HEK293T (cell line): ENCODE data around the gene TGFBR3.

Source experiments
- CTCF ChIA-PET: fragments of 350-600 bp; formaldehyde crosslinking; extraction: SDS; loops from one replicate; lab custom pipeline; 2021; ENCODE audit warnings: antibody characterized with exemption, inconsistent platforms; lab: Yijun Ruan, JAX
- POLR2A ChIA-PET: fragments of 350-600 bp; formaldehyde crosslinking; extraction: SDS; loops from one replicate; lab custom pipeline; 2020; ENCODE audit warnings: antibody characterized with exemption, inconsistent platforms; lab: Yijun Ruan, JAX
- DNase-seq: peaks from one replicate; pipeline ENCODE4 v3.0.0; 2012; ENCODE audit warnings: mixed read lengths; ENCODE audit errors: extremely low spot score
- ARNT ChIP-seq: fragments of 450-650 bp; IDR thresholded peaks from 2 replicates; pipeline ENCODE4 v1.6.1; 2017; ENCODE audit warnings: mild to moderate bottlenecking
- BHLHE40 ChIP-seq: fragments of 450-650 bp; IDR thresholded peaks from 2 replicates; pipeline ENCODE4 v1.6.1; 2016; ENCODE audit warnings: mild to moderate bottlenecking, moderate library complexity, borderline replicate concordance
- CTBP1 ChIP-seq: fragments of 450-650 bp; IDR thresholded peaks from 2 replicates; pipeline ENCODE4 v1.6.1; 2016; ENCODE audit warnings: borderline replicate concordance
- ELF4 ChIP-seq: fragments of 450-650 bp; IDR thresholded peaks from 2 replicates; pipeline ENCODE4 v1.6.1; 2017; ENCODE audit warnings: antibody characterized with exemption
- FOXA1 ChIP-seq: fragments of 450-650 bp; IDR thresholded peaks from 2 replicates; pipeline ENCODE4 v1.6.1; 2016; ENCODE audit warnings: mild to moderate bottlenecking
- FOXK2 ChIP-seq: fragments of 450-650 bp; IDR thresholded peaks from 2 replicates; pipeline ENCODE4 v1.6.1; 2016; ENCODE audit warnings: mild to moderate bottlenecking
- FOXM1 ChIP-seq: fragments of 450-650 bp; IDR thresholded peaks from 2 replicates; pipeline ENCODE4 v1.6.1; 2017; ENCODE audit warnings: mild to moderate bottlenecking, borderline replicate concordance
- HDGF ChIP-seq: fragments of 450-650 bp; IDR thresholded peaks from 2 replicates; pipeline ENCODE4 v1.6.1; 2017; ENCODE audit warnings: antibody characterized with exemption, borderline replicate concordance
- L3MBTL2 ChIP-seq: fragments of 450-650 bp; conservative IDR thresholded peaks from 2 replicates; pipeline ENCODE4 v1.6.1; 2016; ENCODE audit warnings: mild to moderate bottlenecking
- LEF1 ChIP-seq: fragments of 450-650 bp; IDR thresholded peaks from 2 replicates; pipeline ENCODE4 v1.6.1; 2017; ENCODE audit warnings: mild to moderate bottlenecking, borderline replicate concordance
- NFRKB ChIP-seq: fragments of 450-650 bp; IDR thresholded peaks from 2 replicates; pipeline ENCODE4 v1.6.1; 2016; ENCODE audit warnings: mild to moderate bottlenecking, moderate library complexity
- PKNOX1 ChIP-seq: fragments of 450-650 bp; IDR thresholded peaks from 2 replicates; pipeline ENCODE4 v1.6.1; 2016
- SP1 ChIP-seq: fragments of 450-650 bp; IDR thresholded peaks from 2 replicates; pipeline ENCODE4 v1.6.1; 2017
- SUZ12 ChIP-seq: fragments of 450-650 bp; IDR thresholded peaks from 2 replicates; pipeline ENCODE4 v1.6.1; 2016; ENCODE audit warnings: mild to moderate bottlenecking
- TARDBP ChIP-seq: fragments of 450-650 bp; IDR thresholded peaks from 2 replicates; pipeline ENCODE4 v1.6.1; 2016
- ZNF384 ChIP-seq: fragments of 450-650 bp; IDR thresholded peaks from 2 replicates; pipeline ENCODE4 v1.6.1; 2016

Gene TGFBR3

DNA sequence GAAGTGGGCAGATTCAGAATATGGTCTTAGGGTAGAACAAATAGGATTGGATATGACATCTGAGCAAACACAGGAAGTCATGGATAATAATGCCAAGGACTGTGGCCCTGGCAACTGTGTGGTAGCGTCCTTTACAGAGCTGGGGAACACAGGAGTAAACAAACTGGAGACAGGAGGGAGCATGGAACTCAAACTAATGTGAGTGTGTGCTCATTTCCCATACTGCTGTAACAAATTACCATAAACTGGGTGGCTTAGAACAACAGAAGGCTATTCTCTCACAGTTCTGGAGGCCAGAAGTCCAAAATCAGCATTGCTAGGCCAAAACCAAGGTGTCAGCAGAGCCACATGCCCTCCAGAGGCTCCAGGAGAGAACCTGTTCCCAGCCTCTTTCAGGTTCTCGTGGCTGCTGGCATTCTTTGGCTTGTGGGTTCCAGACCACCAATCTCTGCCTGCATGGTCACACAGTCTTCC, 106.4 kb downstream of the TGFBR3 start:
- ChIA-PET POLR2A (no interaction called here), CTCF (interaction anchor here (0.7 to 1.2 kb wide), 2 partner anchors 12 to 228 kb away, joined by 3 to 5 read pairs; no protein-coding TSS in a partner anchor)
- no peak for DNase-seq
- TF ChIP-seq ZNF384, result no peak

GRCh38 chr1:91778964-91779363, 107.0 kb downstream of the TGFBR3 start:
- ChIA-PET CTCF (interaction anchor here (0.7 kb wide), 1 partner anchor 229 kb away, joined by 5 read pairs; no protein-coding TSS in a partner anchor), POLR2A (no interaction called here)
- no peak for TF ChIP-seq ZNF384
- no peak for TF ChIP-seq L3MBTL2
- TF ChIP-seq FOXK2, result no peak
- no peak for TF ChIP-seq LEF1
- no peak for TF ChIP-seq ARNT
- no peak for DNase-seq

DNA sequence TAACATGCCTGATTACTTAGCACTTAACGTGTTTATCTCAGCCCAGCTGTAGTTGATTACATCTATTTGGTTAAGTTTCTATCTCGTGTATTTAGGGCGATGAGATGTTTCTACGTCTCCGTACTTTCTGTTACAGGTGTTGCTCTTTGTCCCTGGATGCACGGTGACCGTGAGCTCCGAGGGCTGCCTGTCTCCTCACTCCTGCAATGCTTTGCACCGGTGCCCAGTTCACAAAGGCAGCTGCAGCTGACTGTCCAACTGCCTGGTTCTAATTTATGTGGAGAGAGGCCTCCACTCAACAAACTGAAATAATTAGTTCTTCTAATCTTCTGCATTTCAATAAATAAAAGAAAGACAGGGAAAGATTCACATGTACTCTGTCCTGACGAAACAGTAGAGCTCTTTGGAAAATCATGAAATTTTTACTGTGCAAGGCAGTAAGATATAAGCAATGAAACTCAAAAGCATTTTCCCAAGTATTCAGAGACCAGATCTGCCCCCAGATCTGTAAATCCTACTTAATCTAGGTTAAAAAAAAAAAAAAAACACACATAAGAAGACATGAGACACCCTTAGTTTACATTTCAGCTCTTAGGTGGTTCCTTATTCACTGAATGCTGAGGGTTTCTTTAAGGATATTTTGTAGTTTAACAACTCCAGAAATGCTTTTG, 108.2 kb downstream of the TGFBR3 start:
- ChIA-PET POLR2A (no interaction called here), CTCF (no interaction called here)
- DNase-seq, result no peak
- TF ChIP-seq BHLHE40 (no peak), FOXK2 (no peak), SP1 (no peak)

DNA sequence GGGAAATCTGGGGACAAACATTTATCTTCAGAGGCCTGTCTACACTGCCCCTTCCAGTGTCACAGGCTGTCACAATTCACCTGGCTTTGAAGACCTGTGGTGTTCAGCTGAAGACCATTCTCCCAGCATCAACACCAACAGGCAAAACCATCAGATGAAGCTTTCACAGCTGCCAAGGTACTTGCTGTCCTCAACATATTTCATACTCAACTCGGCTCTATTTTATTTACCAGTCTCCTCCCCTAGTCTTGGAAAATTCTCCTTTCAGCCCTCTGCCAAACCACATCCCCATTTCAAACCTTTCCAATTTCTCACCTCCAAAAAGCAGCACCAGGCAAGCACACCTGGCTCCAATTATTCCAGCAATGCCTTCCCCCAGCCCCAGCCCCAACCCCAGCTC, 108.8 kb downstream of the TGFBR3 start:
- POLR2A ChIA-PET, result no interaction called here
- CTCF ChIA-PET, result no interaction called here
- TF ChIP-seq LEF1 (no peak), PKNOX1 (no peak), SP1 (no peak), NFRKB (no peak), ELF4 (no peak), HDGF (no peak), TARDBP (no peak), FOXM1 (no peak), ZNF384 (no peak), CTBP1 (no peak), ARNT (no peak), BHLHE40 (no peak), SUZ12 (no peak), L3MBTL2 (no peak), FOXA1 (no peak)
- no peak for DNase-seq

DNA sequence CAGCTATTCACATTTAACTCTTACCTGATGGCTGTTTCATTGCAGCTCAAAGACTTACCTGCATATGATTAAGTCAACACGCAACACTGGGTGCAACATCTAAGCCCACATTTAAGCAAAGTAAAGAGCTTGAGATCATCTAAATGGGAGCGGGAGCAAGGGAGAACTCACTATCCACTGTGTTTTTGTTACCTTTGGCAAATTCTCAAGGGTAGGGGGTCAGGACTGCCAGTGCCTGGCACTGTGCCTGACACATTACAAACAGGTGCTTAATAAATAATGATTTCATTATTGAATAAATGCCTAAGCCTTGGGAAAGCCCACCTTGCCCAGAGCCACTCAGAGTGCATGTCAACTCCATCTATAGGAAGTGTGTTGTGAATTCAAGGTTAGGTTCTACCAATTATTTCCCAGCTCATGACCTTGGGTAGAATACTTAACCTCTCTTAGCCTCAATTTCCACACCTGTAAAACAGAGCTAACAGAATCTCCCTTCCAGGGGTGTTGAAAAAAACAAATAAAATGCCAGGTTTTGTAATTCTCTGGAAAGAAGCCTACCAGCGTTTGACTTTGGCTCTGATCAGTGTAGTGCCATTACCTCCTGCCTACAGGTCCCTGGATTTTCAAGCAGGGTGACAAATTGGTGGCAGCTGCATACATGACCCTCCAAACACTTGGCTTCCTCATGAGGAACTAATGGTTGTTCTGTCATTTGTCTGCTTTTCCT, 109.7 kb downstream of the TGFBR3 start:
- DNase-seq, result no peak
- ChIA-PET POLR2A (no interaction called here), CTCF (interaction anchor here (0.5 to 1.1 kb wide), 2 partner anchors 12 to 17 kb away, joined by 3 to 7 read pairs; no protein-coding TSS in a partner anchor)
- TF ChIP-seq TARDBP (no peak), FOXA1 (no peak), BHLHE40 (no peak), CTBP1 (no peak), NFRKB (no peak), ELF4 (no peak), SP1 (no peak), FOXM1 (no peak), HDGF (no peak), L3MBTL2 (no peak), ZNF384 (no peak), ARNT (no peak), PKNOX1 (no peak)

DNA sequence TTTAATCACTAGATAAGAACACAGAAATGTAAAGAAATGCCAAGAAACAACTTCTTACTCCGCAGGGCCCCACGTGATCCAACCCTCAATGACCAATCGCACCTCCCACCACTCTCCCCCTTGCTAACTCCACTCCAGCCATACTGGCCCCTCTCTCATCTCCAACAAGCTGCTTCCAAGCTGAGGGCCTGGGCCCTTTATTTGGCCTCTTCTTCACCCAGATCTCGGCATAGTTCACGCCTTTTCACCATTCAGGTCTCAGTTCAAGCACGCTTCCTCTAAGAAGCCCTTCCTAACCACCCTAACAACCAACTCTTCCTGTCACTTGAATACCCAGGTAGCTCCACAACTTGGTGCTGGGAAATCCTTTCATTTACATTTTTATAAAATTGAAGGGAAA, 110.7 kb downstream of the TGFBR3 start:
- CTCF ChIA-PET, result interaction anchor here (0.5 to 1.1 kb wide), 2 partner anchors 11 to 18 kb away, joined by 3 to 7 read pairs; no protein-coding TSS in a partner anchor
- POLR2A ChIA-PET, result no interaction called here
- TF ChIP-seq FOXK2 (no peak), FOXM1 (no peak), ELF4 (no peak), NFRKB (no peak), SP1 (no peak), CTBP1 (no peak), SUZ12 (no peak), ZNF384 (no peak), PKNOX1 (no peak), TARDBP (no peak), BHLHE40 (no peak), L3MBTL2 (no peak), HDGF (no peak), LEF1 (no peak), ARNT (no peak)
- no peak for DNase-seq
